Liver (tissue), 9 donors: ENCODE results near the gene COX7B. TPM values are rescaled to one million over a fixed set of nuclear protein-coding genes. Genes with fewer than 3 reads are reported as not detected.
A peak's percentile ranks its signal among the peaks of the same experiment; 100 is the strongest.

Source experiments
- DNase-seq: peaks from one replicate; pipeline ENCODE4 v3.0.0-alpha.2; 2017; ENCODE audit warnings: low spot score
- H3K27ac ChIP-seq, 2 donors: one replicate each; pipeline ENCODE4 v1.7.0; 2013; ENCODE audit warnings: inconsistent platforms in 2 of 2, low read length in 2 of 2, control low read depth in 1 of 2, low read depth in 1 of 2, mild to moderate bottlenecking in 1 of 2
- H3K27me3 ChIP-seq, 4 donors: one replicate each; pipeline versions ENCODE4 v1.6.1 to v1.7.0; 2013; ENCODE audit warnings: low read length in 3 of 4, inconsistent platforms in 1 of 4, mild to moderate bottlenecking in 1 of 4, moderate library complexity in 1 of 4; ENCODE audit not compliant: control insufficient read depth in 4 of 4, insufficient read depth in 4 of 4
- H3K36me3 ChIP-seq, 4 donors: one replicate each; pipeline versions ENCODE4 v1.6.1 to v1.7.0; 2013; ENCODE audit warnings: low read length in 3 of 4, mild to moderate bottlenecking in 3 of 4, low read depth in 1 of 4, moderate library complexity in 1 of 4; ENCODE audit not compliant: control insufficient read depth in 4 of 4, insufficient read depth in 3 of 4
- H3K4me1 ChIP-seq, 4 donors: one replicate each; pipeline versions ENCODE4 v1.6.1 to v1.7.0; 2013; ENCODE audit warnings: low read length in 3 of 4, mild to moderate bottlenecking in 3 of 4, moderate library complexity in 1 of 4; ENCODE audit not compliant: control insufficient read depth in 4 of 4, insufficient read depth in 4 of 4
- H3K4me3 ChIP-seq, 3 donors: one replicate each; pipeline versions ENCODE4 v1.6.1 to v1.7.0; 2013; ENCODE audit warnings: low read length in 3 of 3, control low read depth in 1 of 3, low read depth in 1 of 3, mild to moderate bottlenecking in 1 of 3
- H3K9ac ChIP-seq, 2 donors: one replicate each; pipeline ENCODE4 v1.7.0; 2013; ENCODE audit warnings: low read length in 2 of 2, mild to moderate bottlenecking in 2 of 2, moderate library complexity in 2 of 2, control low read depth in 1 of 2, low read depth in 1 of 2
- H3K9me3 ChIP-seq, 4 donors: one replicate each; pipeline versions ENCODE4 v1.6.1 to v1.7.0; 2013; ENCODE audit warnings: low read length in 3 of 4; ENCODE audit not compliant: control insufficient read depth in 4 of 4
- EGR1 ChIP-seq, 2 donors: IDR thresholded peaks; 2 replicates each; pipeline ENCODE4 v1.6.1; 2016 to 2018; ENCODE audit warnings: antibody characterized with exemption in 2 of 2, low read depth in 2 of 2
- FOXA1 ChIP-seq: IDR thresholded peaks from 2 replicates; pipeline ENCODE4 v1.6.1; 2016; ENCODE audit warnings: antibody characterized with exemption
- FOXA2 ChIP-seq: IDR thresholded peaks from 2 replicates; pipeline ENCODE4 v1.6.1; 2016; ENCODE audit warnings: antibody characterized with exemption
- GABPA ChIP-seq, 2 donors: IDR thresholded peaks in 1 of 2; conservative IDR thresholded peaks in 1 of 2; 2 replicates each; pipeline ENCODE4 v1.6.1; 2016; ENCODE audit warnings: antibody characterized with exemption in 2 of 2, mild to moderate bottlenecking in 1 of 2, moderate library complexity in 1 of 2
- HNF4A ChIP-seq, 2 donors: conservative IDR thresholded peaks; 2 replicates each; pipeline ENCODE4 v1.6.1; 2016; ENCODE audit warnings: antibody characterized with exemption in 2 of 2, mild to moderate bottlenecking in 2 of 2
- HNF4G ChIP-seq: IDR thresholded peaks from 2 replicates; pipeline ENCODE4 v1.6.1; 2016; ENCODE audit warnings: antibody characterized with exemption
- JUND ChIP-seq, 2 donors: IDR thresholded peaks; 2 replicates each; pipeline ENCODE4 v1.6.1; 2016; ENCODE audit warnings: antibody characterized with exemption in 2 of 2
- RAD21 ChIP-seq, 2 donors: IDR thresholded peaks; 2 replicates each; pipeline ENCODE4 v1.6.1; 2016; ENCODE audit warnings: antibody characterized with exemption in 2 of 2, mild to moderate bottlenecking in 2 of 2
- RXRA ChIP-seq, 2 donors: IDR thresholded peaks; 2 replicates each; pipeline ENCODE4 v1.6.1; 2017 to 2018; ENCODE audit warnings: antibody characterized with exemption in 2 of 2, mild to moderate bottlenecking in 1 of 2
- TAF1 ChIP-seq: conservative IDR thresholded peaks from 2 replicates; pipeline ENCODE4 v1.6.1; 2016; ENCODE audit warnings: antibody characterized with exemption, mild to moderate bottlenecking
- YY1 ChIP-seq: IDR thresholded peaks from 2 replicates; pipeline ENCODE4 v1.6.1; 2016; ENCODE audit warnings: antibody characterized with exemption, mild to moderate bottlenecking
- WGBS: extraction: QIAGEN DNeasy Blood & Tissue Kit; methylation state at CpG from one replicate; pipeline ENCODE4 v1.1.7; 2013; 5-methylcytosine and 5-hydroxymethylcytosine counted together
- polyA plus RNA-seq, 2 donors: library from polyadenylated mRNA; stranded (reverse) in 1 of 2; unstranded in 1 of 2; fragments of 200-250 nt in 1 of 2; fragments of >200 nt in 1 of 2; fragmentation: Nextera tagmentation in 1 of 2; extraction: Ambion mirVana in 1 of 2; gene quantifications; one replicate each; pipeline versions ENCODE4 v1.2.1 to v1.2.3, GENCODE V29; 2013 to 2015
- total RNA-seq, 2 donors: library from RNA; depleted of rRNA; stranded (reverse); fragments of >200 nt; gene quantifications; one replicate each; pipeline ENCODE4 v1.2.3, GENCODE V29; 2014
- TF ChIP-seq, protein P1 (sequence below): IDR thresholded peaks from 2 replicates; pipeline ENCODE4 v1.6.1; 2016; ENCODE audit warnings: antibody characterized with exemption
- TF ChIP-seq, protein P2 (sequence below): IDR thresholded peaks from 2 replicates; pipeline ENCODE4 v1.6.1; 2016; ENCODE audit warnings: antibody characterized with exemption
- TF ChIP-seq, protein P3 (sequence below): IDR thresholded peaks from 2 replicates; pipeline ENCODE4 v1.6.1; 2016; ENCODE audit warnings: antibody characterized with exemption
- TF ChIP-seq, protein P4 (sequence below): fragments of 150-350 bp; IDR thresholded peaks from 2 replicates; pipeline ENCODE4 v1.5.1; 2017; ENCODE audit warnings: improper control_type of control experiment, low read depth, low read length; ENCODE audit not compliant: missing input control
- TF ChIP-seq, protein P5 (sequence below): IDR thresholded peaks from 2 replicates; pipeline ENCODE4 v1.6.1; 2016; ENCODE audit warnings: antibody characterized with exemption, mild to moderate bottlenecking
- donor health status: healthy.
- donor health status: healthy.
- donor health status: healthy.
- donor health status: healthy.
- donor health status: healthy.

Gene COX7B
- total and polyA plus RNA-seq, 4 donors: 194 to 576 (median 480) TPM

DNA sequence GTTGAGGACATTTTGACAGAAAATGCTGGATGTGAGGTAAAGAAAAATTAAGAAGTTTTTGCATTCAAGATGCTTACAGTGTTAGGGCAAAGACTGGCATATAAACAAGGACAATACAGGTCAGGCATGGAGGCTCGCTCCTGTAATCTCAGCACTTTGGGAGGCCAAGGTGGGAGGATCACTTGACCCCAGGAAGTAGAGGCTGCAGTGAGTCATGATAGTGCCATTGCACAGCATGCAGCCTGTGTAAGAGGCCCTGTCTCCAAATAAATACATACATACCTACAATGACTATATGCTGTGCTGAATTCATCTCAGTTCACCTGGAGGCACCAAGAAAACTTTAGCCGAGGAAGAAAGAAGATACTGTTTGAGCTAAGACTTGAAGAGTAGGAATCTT is 6.4 kb upstream of the COX7B start:
- Histone ChIP-seq H3K27me3 (no peaks in the 10 kb centered on the region), H3K36me3 (no peaks in the 10 kb centered on the region), H3K27ac (no peak overlapping the region), H3K4me1 (peaks cover 3 to 7% (median 6%) of the 10 kb centered on the region in 4 donors), H3K9me3 (no peaks in the 10 kb centered on the region), H3K9ac (no peak overlapping the region), H3K4me3 (no peak overlapping the region)
- 94% methylated on average over 2 of the region's 2 CpGs for WGBS
- TF ChIP-seq FOXA2 (no peak), EGR1 (IDR thresholded peaks at IDR 0.05; ENCODE audit: low read depth in 2 of 2) (no peak), YY1 (no peak), HNF4G (no peak), HNF4A (conservative IDR thresholded peaks at IDR 0.05) (no peak), TAF1 (no peak), RAD21 (IDR thresholded peaks at IDR 0.05) (no peak), GABPA (IDR thresholded peaks at IDR 0.05 in 1 of 2, conservative IDR thresholded peaks at IDR 0.05 in 1 of 2) (no peak), FOXA1 (no peak), JUND (IDR thresholded peaks at IDR 0.05) (no peak), RXRA (IDR thresholded peaks at IDR 0.05) (no peak)
- TF ChIP-seq, protein P1, sequence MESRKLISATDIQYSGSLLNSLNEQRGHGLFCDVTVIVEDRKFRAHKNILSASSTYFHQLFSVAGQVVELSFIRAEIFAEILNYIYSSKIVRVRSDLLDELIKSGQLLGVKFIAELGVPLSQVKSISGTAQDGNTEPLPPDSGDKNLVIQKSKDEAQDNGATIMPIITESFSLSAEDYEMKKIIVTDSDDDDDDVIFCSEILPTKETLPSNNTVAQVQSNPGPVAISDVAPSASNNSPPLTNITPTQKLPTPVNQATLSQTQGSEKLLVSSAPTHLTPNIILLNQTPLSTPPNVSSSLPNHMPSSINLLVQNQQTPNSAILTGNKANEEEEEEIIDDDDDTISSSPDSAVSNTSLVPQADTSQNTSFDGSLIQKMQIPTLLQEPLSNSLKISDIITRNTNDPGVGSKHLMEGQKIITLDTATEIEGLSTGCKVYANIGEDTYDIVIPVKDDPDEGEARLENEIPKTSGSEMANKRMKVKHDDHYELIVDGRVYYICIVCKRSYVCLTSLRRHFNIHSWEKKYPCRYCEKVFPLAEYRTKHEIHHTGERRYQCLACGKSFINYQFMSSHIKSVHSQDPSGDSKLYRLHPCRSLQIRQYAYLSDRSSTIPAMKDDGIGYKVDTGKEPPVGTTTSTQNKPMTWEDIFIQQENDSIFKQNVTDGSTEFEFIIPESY: no peak
- TF ChIP-seq, protein P2, sequence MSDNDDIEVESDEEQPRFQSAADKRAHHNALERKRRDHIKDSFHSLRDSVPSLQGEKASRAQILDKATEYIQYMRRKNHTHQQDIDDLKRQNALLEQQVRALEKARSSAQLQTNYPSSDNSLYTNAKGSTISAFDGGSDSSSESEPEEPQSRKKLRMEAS: no peak
- TF ChIP-seq, protein P3, sequence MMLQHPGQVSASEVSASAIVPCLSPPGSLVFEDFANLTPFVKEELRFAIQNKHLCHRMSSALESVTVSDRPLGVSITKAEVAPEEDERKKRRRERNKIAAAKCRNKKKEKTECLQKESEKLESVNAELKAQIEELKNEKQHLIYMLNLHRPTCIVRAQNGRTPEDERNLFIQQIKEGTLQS: no peak
- TF ChIP-seq, protein P4, sequence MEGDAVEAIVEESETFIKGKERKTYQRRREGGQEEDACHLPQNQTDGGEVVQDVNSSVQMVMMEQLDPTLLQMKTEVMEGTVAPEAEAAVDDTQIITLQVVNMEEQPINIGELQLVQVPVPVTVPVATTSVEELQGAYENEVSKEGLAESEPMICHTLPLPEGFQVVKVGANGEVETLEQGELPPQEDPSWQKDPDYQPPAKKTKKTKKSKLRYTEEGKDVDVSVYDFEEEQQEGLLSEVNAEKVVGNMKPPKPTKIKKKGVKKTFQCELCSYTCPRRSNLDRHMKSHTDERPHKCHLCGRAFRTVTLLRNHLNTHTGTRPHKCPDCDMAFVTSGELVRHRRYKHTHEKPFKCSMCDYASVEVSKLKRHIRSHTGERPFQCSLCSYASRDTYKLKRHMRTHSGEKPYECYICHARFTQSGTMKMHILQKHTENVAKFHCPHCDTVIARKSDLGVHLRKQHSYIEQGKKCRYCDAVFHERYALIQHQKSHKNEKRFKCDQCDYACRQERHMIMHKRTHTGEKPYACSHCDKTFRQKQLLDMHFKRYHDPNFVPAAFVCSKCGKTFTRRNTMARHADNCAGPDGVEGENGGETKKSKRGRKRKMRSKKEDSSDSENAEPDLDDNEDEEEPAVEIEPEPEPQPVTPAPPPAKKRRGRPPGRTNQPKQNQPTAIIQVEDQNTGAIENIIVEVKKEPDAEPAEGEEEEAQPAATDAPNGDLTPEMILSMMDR: no peak
- no peak for DNase-seq

DNA sequence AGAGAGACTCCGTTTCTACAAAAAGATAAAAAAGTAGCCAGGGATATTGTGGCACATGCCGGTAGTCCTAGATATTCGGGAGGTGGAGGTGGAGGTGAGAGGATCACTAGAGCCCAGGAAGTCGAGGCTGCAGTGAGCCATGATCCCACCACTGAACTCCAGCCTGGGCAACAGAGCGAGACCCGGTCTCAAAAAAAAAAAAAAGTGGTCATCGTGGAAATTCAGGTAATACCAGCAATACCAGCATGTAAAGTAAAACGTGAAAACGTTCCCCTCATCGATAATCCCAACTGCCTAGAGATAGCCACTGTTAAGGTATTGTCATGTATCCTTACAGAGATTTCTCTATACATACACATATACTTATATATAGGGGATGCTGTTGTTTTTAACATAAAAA is 5.6 kb upstream of the COX7B start:
- WGBS: 68% methylated on average over 10 of the region's 10 CpGs
- H3K4me3 ChIP-seq: peak overlapping the region in 2 of 3 donors; percentile 58 to 94
- H3K36me3 ChIP-seq: no peaks in the 10 kb centered on the region
- no peak for DNase-seq
- no peaks in the 10 kb centered on the region for H3K27me3 ChIP-seq
- TF ChIP-seq, protein P2: no peak
- TF ChIP-seq, protein P4: no peak
- TF ChIP-seq, protein P3: no peak
- TF ChIP-seq YY1 (no peak), HNF4A (conservative IDR thresholded peaks at IDR 0.05) (no peak), HNF4G (no peak), FOXA1 (no peak)
- TF ChIP-seq, protein P5, sequence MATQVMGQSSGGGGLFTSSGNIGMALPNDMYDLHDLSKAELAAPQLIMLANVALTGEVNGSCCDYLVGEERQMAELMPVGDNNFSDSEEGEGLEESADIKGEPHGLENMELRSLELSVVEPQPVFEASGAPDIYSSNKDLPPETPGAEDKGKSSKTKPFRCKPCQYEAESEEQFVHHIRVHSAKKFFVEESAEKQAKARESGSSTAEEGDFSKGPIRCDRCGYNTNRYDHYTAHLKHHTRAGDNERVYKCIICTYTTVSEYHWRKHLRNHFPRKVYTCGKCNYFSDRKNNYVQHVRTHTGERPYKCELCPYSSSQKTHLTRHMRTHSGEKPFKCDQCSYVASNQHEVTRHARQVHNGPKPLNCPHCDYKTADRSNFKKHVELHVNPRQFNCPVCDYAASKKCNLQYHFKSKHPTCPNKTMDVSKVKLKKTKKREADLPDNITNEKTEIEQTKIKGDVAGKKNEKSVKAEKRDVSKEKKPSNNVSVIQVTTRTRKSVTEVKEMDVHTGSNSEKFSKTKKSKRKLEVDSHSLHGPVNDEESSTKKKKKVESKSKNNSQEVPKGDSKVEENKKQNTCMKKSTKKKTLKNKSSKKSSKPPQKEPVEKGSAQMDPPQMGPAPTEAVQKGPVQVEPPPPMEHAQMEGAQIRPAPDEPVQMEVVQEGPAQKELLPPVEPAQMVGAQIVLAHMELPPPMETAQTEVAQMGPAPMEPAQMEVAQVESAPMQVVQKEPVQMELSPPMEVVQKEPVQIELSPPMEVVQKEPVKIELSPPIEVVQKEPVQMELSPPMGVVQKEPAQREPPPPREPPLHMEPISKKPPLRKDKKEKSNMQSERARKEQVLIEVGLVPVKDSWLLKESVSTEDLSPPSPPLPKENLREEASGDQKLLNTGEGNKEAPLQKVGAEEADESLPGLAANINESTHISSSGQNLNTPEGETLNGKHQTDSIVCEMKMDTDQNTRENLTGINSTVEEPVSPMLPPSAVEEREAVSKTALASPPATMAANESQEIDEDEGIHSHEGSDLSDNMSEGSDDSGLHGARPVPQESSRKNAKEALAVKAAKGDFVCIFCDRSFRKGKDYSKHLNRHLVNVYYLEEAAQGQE: no peak
- TF ChIP-seq, protein P1: no peak
- no peak overlapping the region for H3K27ac ChIP-seq
- peaks cover 3 to 7% (median 6%) of the 10 kb centered on the region in 4 donors for H3K4me1 ChIP-seq
- H3K9ac ChIP-seq: no peak overlapping the region
- H3K9me3 ChIP-seq: no peaks in the 10 kb centered on the region
